ENCODE results near the gene MS4A15. TPM values are rescaled to one million over a fixed set of nuclear protein-coding genes. Genes with fewer than 3 reads are reported as not detected.
"Not testable (repeated sequence)": the region's sequence is repeated elsewhere in the genome, so short reads cannot be mapped to it uniquely, and the experiment has no call there.

Gene MS4A15
- total RNA-seq: not detected

DNA sequence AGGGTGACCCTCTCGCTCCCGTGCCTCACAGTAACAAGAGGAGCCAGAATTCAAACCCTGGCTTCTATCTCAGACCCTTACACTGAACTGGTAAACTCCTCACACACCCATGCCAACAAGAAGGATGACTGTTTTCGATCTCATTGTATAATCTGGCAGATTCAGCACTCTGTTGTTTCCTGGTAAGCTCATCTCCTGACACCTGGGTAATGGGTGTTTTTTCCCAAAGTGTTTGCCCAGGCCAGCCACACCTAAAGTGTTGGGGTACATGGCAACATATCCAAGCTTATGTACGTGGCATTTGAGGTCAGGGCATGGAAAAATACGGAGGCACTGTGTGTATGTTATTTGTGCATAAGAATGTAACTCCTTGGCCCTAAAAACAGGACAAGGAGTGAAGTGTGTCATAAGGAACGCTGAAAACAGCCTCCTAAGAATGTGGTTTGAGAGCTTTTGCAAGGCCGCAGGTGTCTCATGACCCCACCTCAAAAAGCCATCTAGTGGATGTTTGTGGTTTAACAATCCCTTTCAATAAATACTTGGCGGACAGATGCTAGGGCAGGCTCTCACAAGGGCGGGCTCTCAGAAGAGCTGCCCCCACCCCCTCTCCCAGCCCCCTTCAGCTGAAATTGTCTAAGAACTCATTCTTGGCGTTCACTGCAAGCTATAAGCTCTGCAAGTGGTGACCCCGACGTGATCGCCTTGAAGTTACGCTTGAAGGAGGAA is at the start of gene MS4A15:
Gene MS4A15, plus strand, starts transcription at position 561 of the 726 bp plus-strand sequence. CDS start 6,867 bp downstream, outside the sequence.
- no peak within 1 kb of the TSS for H3K4me3 Mint-ChIP-seq
- ATAC-seq: no peak

DNA sequence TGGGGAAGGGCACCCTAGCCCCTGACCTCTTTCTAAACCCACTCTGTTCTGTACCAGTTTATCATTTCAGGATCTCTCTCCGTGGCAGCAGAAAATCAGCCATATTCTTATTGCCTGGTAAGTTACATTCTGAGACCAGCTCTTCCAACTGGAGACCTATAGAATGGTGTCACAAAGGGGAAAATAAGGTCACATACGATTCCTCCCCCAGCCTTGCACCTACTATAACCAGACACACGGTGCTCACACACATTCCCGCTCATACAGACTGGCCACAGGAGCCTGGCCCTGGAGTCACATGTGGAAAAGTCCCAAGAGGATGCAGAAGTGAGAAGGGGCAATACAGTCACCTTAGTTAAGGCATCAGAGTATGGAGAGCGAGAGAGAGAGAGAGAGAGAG is 49.7 kb upstream of the MS4A15 start:
- ATAC-seq (no peak), DNase-seq (no peak)
- no peak overlapping the region for H3K4me3 Mint-ChIP-seq
- no peaks in the 10 kb centered on the region for H3K9me3 Mint-ChIP-seq (ENCODE audit: insufficient read depth)
- H3K27me3 Mint-ChIP-seq (ENCODE audit: low read depth): no peaks in the 10 kb centered on the region
- no peak overlapping the region for H3K27ac Mint-ChIP-seq
- no peaks in the 10 kb centered on the region for H3K4me1 Mint-ChIP-seq (ENCODE audit: low read depth)
- ChIA-PET POLR2A (no interaction called here), CTCF (no interaction called here)
- no peaks in the 10 kb centered on the region for H3K36me3 Mint-ChIP-seq (ENCODE audit: low read depth)

More for the DNA sequence above, at the start of gene MS4A15:
- Mint-ChIP-seq H3K27me3 (ENCODE audit: low read depth) (peaks cover 30% of the 10 kb centered on the region), H3K9me3 (ENCODE audit: insufficient read depth) (no peaks in the 10 kb centered on the region), H3K4me1 (ENCODE audit: low read depth) (no peaks in the 10 kb centered on the region), H3K27ac (no peak within 1 kb of the TSS), H3K36me3 (ENCODE audit: low read depth) (no peaks in the 10 kb centered on the region)
- POLR2A ChIA-PET: interaction anchor here (0.5 kb wide), 1 partner anchor 504 kb away, joined by 3 read pairs; no protein-coding TSS in a partner anchor
- CTCF ChIA-PET: interaction anchor here (1.1 to 1.6 kb wide), 5 partner anchors 9 to 393 kb away, joined by 3 to 9 read pairs (median 4); no protein-coding TSS in a partner anchor
- DNase-seq: peak; percentile 23

GRCh38 chr11:60710482-60710881 is 46.2 kb upstream of the MS4A15 start:
- Mint-ChIP-seq H3K4me1 (ENCODE audit: low read depth) (no peaks in the 10 kb centered on the region), H3K27ac (no peak overlapping the region), H3K9me3 (ENCODE audit: insufficient read depth) (no peaks in the 10 kb centered on the region), H3K4me3 (no peak overlapping the region), H3K36me3 (ENCODE audit: low read depth) (no peaks in the 10 kb centered on the region), H3K27me3 (ENCODE audit: low read depth) (no peaks in the 10 kb centered on the region)
- ChIA-PET POLR2A (no interaction called here), CTCF (no interaction called here)
- DNase-seq (no peak), ATAC-seq (no peak)

- Mint-ChIP-seq H3K27ac (no peak overlapping the region), H3K36me3 (ENCODE audit: low read depth) (no peaks in the 10 kb centered on the region), H3K4me1 (ENCODE audit: low read depth) (no peaks in the 10 kb centered on the region), H3K27me3 (ENCODE audit: low read depth) (no peaks in the 10 kb centered on the region), H3K4me3 (no peak overlapping the region), H3K9me3 (ENCODE audit: insufficient read depth) (no peaks in the 10 kb centered on the region)
- DNase-seq (no peak), ATAC-seq (no peak)
- ChIA-PET POLR2A (no interaction called here), CTCF (no interaction called here)
Observed at GRCh38 chr11:60711276-60711675, 45.4 kb upstream of the MS4A15 start.

DNA sequence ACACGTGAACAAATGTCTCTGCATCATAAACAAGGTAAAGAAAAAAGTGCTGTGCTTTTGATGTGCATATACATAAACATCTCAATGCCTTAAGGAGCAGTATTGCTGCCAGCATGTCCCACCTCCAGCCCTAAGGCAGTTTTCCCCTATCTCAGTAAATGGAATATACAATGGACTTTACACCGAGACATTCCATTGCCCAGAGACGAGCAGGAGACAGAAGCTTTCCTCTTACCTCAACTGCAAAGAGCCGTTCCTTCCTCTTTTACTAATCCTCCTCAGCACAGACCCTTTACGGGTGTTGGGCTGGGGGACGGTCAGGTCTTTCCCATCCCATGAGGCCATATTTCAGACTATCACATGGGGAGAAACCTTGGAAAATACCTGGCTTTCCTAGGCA is 43.2 kb upstream of the MS4A15 start:
- H3K4me1 Mint-ChIP-seq (ENCODE audit: low read depth); H3K9me3 Mint-ChIP-seq (ENCODE audit: insufficient read depth); H3K4me3 Mint-ChIP-seq; CTCF ChIA-PET; ATAC-seq; DNase-seq; H3K27ac Mint-ChIP-seq; H3K36me3 Mint-ChIP-seq (ENCODE audit: low read depth); POLR2A ChIA-PET; H3K27me3 Mint-ChIP-seq (ENCODE audit: low read depth): not testable (repeated sequence)

GRCh38 chr11:60717956-60718355 is 38.7 kb upstream of the MS4A15 start:
- POLR2A ChIA-PET: no interaction called here
- CTCF ChIA-PET: interaction anchor here (1.4 kb wide), 1 partner anchor 45 kb away, joined by 4 read pairs; no protein-coding TSS in a partner anchor
- Mint-ChIP-seq H3K27ac (no peak overlapping the region), H3K9me3 (ENCODE audit: insufficient read depth) (no peaks in the 10 kb centered on the region), H3K36me3 (ENCODE audit: low read depth) (no peaks in the 10 kb centered on the region), H3K4me3 (no peak overlapping the region), H3K27me3 (ENCODE audit: low read depth) (peaks cover 4% of the 10 kb centered on the region), H3K4me1 (ENCODE audit: low read depth) (no peaks in the 10 kb centered on the region)
- DNase-seq: no peak
- ATAC-seq: no peak

DNA sequence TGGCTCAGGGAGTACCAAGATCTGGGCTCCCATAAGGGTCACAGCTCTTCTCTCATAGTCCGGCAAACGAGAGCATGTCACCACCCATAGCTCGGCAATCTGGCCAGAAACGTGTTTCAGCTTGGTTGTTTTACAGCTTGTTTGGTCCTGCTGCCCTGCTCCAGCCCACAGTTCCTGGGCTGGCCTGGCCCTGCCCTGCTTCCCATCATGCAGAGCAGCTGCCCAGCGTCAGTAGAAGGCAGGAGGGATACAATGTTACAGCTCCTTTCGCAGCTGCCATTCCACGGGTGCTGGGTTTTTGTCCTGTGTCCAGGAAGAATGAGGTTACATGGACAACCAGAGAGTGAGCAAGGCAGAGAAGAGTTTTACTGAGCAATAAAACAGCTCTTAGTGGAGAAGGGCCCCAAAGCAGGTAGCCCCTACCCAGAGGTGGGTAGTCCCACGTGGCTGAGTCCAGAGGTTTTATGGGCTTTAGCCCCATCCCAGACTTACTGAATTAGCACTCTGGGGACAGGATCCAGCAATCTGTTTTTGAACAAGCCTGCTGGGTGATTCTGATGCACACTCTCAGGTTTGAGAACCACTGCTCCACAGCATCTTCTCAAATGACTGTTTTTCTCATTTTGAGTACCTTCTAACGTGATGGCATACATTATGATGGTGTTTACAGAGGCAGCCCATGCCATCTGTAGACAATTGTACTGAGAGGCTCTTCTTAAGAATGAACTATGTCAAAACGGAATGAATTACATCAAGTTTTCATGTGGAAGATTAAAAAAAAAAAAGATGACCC is 37.9 kb upstream of the MS4A15 start:
- Mint-ChIP-seq H3K27me3 (ENCODE audit: low read depth) (peaks cover 4% of the 10 kb centered on the region), H3K27ac (no peak overlapping the region), H3K4me1 (ENCODE audit: low read depth) (no peaks in the 10 kb centered on the region), H3K9me3 (ENCODE audit: insufficient read depth) (no peaks in the 10 kb centered on the region), H3K36me3 (ENCODE audit: low read depth) (no peaks in the 10 kb centered on the region), H3K4me3 (no peak overlapping the region)
- POLR2A ChIA-PET: no interaction called here
- no peak for DNase-seq
- CTCF ChIA-PET: interaction anchor here (1.4 kb wide), 1 partner anchor 45 kb away, joined by 4 read pairs; no protein-coding TSS in a partner anchor
- ATAC-seq: no peak

DNA sequence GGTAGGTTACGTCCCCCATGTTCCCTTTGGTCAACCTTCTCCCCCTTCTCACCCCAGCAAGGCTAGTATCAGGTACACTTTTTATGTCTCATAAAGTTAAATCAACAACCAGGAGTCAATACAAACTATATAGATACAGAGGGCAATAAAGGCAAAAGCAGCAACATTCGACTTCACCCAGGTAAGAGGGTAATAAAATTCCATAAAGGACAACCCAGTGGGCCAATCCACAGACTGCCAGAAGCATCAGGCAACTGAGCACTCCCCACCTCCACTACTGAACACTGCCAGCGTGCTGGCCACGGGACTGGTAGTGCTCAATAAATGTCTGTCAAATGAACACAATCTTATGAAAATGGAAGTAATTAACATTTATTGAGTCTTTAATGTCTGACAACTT is 37.3 kb upstream of the MS4A15 start:
- H3K36me3 Mint-ChIP-seq (ENCODE audit: low read depth): no peaks in the 10 kb centered on the region
- ATAC-seq (no peak), DNase-seq (no peak)
- peaks cover 4% of the 10 kb centered on the region for H3K27me3 Mint-ChIP-seq (ENCODE audit: low read depth)
- no peaks in the 10 kb centered on the region for H3K9me3 Mint-ChIP-seq (ENCODE audit: insufficient read depth)
- ChIA-PET CTCF (no interaction called here), POLR2A (no interaction called here)
- H3K4me3 Mint-ChIP-seq: no peak overlapping the region
- H3K4me1 Mint-ChIP-seq (ENCODE audit: low read depth): no peaks in the 10 kb centered on the region
- no peak overlapping the region for H3K27ac Mint-ChIP-seq

GRCh38 chr11:60720460-60720859 is 36.2 kb upstream of the MS4A15 start:
- Mint-ChIP-seq H3K27ac (no peak overlapping the region), H3K9me3 (ENCODE audit: insufficient read depth) (no peaks in the 10 kb centered on the region), H3K4me1 (ENCODE audit: low read depth) (no peaks in the 10 kb centered on the region), H3K36me3 (ENCODE audit: low read depth) (no peaks in the 10 kb centered on the region), H3K27me3 (ENCODE audit: low read depth) (peaks cover 4% of the 10 kb centered on the region), H3K4me3 (no peak overlapping the region)
- ATAC-seq (no peak), DNase-seq (no peak)
- POLR2A ChIA-PET: no interaction called here
- CTCF ChIA-PET: interaction anchor here (0.6 kb wide), 1 partner anchor 1714 kb away, joined by 3 read pairs; no protein-coding TSS in a partner anchor

DNA sequence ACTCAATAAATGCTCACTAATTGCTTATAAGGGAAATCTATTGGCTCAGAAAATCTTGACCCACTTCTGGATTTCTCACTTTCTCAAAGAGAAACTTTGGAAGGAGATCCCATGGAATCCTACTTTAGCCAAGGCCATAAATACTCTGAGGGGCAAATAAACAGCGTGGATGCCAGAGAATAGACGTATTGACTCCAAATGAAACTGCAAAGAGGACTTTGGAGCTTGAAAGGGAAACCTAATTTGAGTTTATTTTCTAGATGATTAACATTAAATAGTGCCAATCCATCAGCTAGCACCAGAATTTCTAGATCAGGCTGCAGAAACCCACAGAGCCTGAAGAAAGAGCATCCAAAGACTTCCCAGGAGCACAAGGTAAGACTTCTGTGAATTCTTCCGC is 32.2 kb upstream of the MS4A15 start, which contains the start of gene MS4A18:
Gene MS4A18, plus strand, starts transcription at position 301 of the 400 bp plus-strand sequence.
- ChIA-PET POLR2A (no interaction called here), CTCF (no interaction called here)
- no peak for DNase-seq
- Mint-ChIP-seq H3K9me3 (ENCODE audit: insufficient read depth) (no peaks in the 10 kb centered on the region), H3K4me1 (ENCODE audit: low read depth) (no peaks in the 10 kb centered on the region), H3K4me3 (no peak within 1 kb of the TSS), H3K27me3 (ENCODE audit: low read depth) (peaks cover 8% of the 10 kb centered on the region), H3K36me3 (ENCODE audit: low read depth) (no peaks in the 10 kb centered on the region), H3K27ac (no peak within 1 kb of the TSS)
- no peak for ATAC-seq

DNA sequence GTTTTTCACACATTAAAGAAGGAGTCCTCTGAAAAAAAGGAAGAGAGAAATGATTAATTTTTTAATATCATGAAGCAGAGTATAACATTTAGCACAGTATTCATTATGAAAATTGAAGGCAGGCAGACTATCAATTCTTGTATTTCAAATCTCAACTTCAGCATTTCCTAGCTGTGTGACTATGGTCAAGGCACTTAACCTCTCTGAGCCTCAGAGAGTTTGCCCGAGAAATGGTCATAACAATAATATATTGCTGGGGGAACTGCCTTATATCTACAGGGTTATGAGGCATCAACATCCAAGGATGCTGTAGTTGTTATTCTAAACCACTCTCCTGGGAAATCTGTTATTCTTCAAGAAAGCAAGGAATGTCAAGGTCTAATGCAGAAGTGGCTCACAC is 31.1 kb upstream of the MS4A15 start:
- H3K27ac Mint-ChIP-seq: no peak overlapping the region
- H3K4me3 Mint-ChIP-seq: no peak overlapping the region
- ChIA-PET CTCF (no interaction called here), POLR2A (no interaction called here)
- no peaks in the 10 kb centered on the region for H3K36me3 Mint-ChIP-seq (ENCODE audit: low read depth)
- no peaks in the 10 kb centered on the region for H3K4me1 Mint-ChIP-seq (ENCODE audit: low read depth)
- H3K9me3 Mint-ChIP-seq (ENCODE audit: insufficient read depth): no peaks in the 10 kb centered on the region
- DNase-seq (no peak), ATAC-seq (no peak)
- H3K27me3 Mint-ChIP-seq (ENCODE audit: low read depth): peaks cover 11% of the 10 kb centered on the region

- DNase-seq (no peak), ATAC-seq (no peak)
- H3K27me3 Mint-ChIP-seq (ENCODE audit: low read depth): peaks cover 13% of the 10 kb centered on the region
- H3K4me3 Mint-ChIP-seq: no peak overlapping the region
- H3K36me3 Mint-ChIP-seq (ENCODE audit: low read depth): no peaks in the 10 kb centered on the region
- no peaks in the 10 kb centered on the region for H3K4me1 Mint-ChIP-seq (ENCODE audit: low read depth)
- H3K9me3 Mint-ChIP-seq (ENCODE audit: insufficient read depth): no peaks in the 10 kb centered on the region
- CTCF ChIA-PET: no interaction called here
- POLR2A ChIA-PET: no interaction called here
- H3K27ac Mint-ChIP-seq: no peak overlapping the region
Observed at GRCh38 chr11:60731586-60731985, 25.1 kb upstream of the MS4A15 start.
